Breast epithelium (tissue), 4 donors: Measurements from ENCODE around the gene NTRK2. TPM values are rescaled to one million over a fixed set of nuclear protein-coding genes. Genes with fewer than 3 reads are reported as not detected.

Source experiments
- DNase-seq, 2 donors: peaks; one replicate each; pipeline ENCODE4 v3.0.0-alpha.2; 2019; ENCODE audit warnings: low spot score in 2 of 2
- H3K27ac ChIP-seq, 2 donors: fragments of 200-600 bp; sonication (generic) in 1 of 2; one replicate each; pipeline ENCODE4 v1.5.1; 2016 to 2019; ENCODE audit warnings: mild to moderate bottlenecking in 1 of 2
- H3K27me3 ChIP-seq, 2 donors: fragments of 200-600 bp; sonication (generic) in 1 of 2; one replicate each; pipeline versions ENCODE4 v1.5.1 to v1.6.0; 2017 to 2019; ENCODE audit warnings: control low read depth in 1 of 2, mild to moderate bottlenecking in 1 of 2
- H3K36me3 ChIP-seq: fragments of 200-600 bp; one replicate; pipeline ENCODE4 v1.5.1; 2019
- H3K4me1 ChIP-seq, 2 donors: fragments of 200-600 bp; sonication (generic); one replicate each; pipeline ENCODE4 v1.5.1; 2016 to 2019; ENCODE audit warnings: control low read depth in 1 of 2
- H3K4me3 ChIP-seq, 3 donors: fragments of 200-600 bp; sonication (generic); 1 replicate in 2 of 3; 2 replicates in 1 of 3; pipeline ENCODE4 v1.5.1; 2016 to 2019; ENCODE audit warnings: mild to moderate bottlenecking in 3 of 3, moderate library complexity in 2 of 3
- H3K9me3 ChIP-seq, 2 donors: fragments of 200-600 bp; sonication (generic) in 1 of 2; one replicate each; pipeline ENCODE4 v1.5.1; 2016 to 2019; ENCODE audit warnings: control low read depth in 1 of 2
- CTCF ChIP-seq, 3 donors: fragments of 450-650 bp; IDR thresholded peaks; one replicate each; pipeline ENCODE4 v1.5.1; 2016 to 2017; ENCODE audit warnings: antibody characterized with exemption in 3 of 3, mild to moderate bottlenecking in 3 of 3, moderate library complexity in 3 of 3
- POLR2A ChIP-seq: fragments of 450-650 bp; IDR thresholded peaks from one replicate; pipeline ENCODE4 v1.6.1; 2016; ENCODE audit warnings: antibody characterized with exemption, mild to moderate bottlenecking, moderate library complexity
- POLR2AphosphoS5 ChIP-seq, 3 donors: sonication (generic); formaldehyde crosslinking; IDR thresholded peaks; one replicate each; pipeline ENCODE4 v1.6.1; 2017; ENCODE audit warnings: antibody characterized with exemption in 3 of 3
- intact Hi-C: fragments of 100-400 bp; cut with DNase I; formaldehyde crosslinking; loops from one replicate; pipeline ENCODE4 v1.15.1; 2023; ENCODE audit warnings: low total_unique reads
- total RNA-seq, 3 donors: library from RNA; depleted of rRNA; stranded (reverse); fragments of >200 nt; gene quantifications; one replicate each; pipeline ENCODE4 v1.1.0, GENCODE V29; 2016

NTRK2 gene
- total RNA-seq, 3 donors from 2014 or later: 25.9 to 134 (median 112) TPM

DNA sequence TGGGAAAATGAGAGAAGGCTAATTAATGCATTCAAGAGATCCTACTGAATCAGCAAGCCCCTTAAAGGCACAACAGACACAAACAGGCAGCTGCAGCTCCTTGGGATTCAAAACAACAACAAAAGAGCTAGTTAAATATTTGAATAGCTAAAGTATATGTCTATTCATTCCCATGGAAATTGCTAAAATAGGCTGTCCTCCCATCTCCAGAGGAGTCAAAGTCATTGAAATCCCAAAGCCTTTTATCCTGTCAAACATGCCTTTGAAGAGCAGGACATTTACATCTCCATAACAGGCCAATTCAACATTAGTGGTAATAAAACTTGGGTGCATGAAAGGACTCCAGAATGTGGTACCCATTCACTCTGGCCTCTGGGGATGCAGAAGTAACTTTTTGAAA lies 177.4 kb downstream of the NTRK2 start:
- DNase-seq: no peak
- H3K27me3 ChIP-seq: no peaks in the 10 kb centered on the region
- TF ChIP-seq CTCF (IDR thresholded peaks at IDR 0.05) (no peak), POLR2A (no peak), POLR2AphosphoS5 (IDR thresholded peaks at IDR 0.05) (no peak)
- no peak overlapping the region for H3K4me3 ChIP-seq
- peak overlapping the region in 1 of 2 donors; percentile 37 for H3K27ac ChIP-seq
- no peaks in the 10 kb centered on the region for H3K36me3 ChIP-seq
- H3K9me3 ChIP-seq: no peaks in the 10 kb centered on the region
- no peaks in the 10 kb centered on the region for H3K4me1 ChIP-seq
- intact Hi-C loops: no loop called here

DNA sequence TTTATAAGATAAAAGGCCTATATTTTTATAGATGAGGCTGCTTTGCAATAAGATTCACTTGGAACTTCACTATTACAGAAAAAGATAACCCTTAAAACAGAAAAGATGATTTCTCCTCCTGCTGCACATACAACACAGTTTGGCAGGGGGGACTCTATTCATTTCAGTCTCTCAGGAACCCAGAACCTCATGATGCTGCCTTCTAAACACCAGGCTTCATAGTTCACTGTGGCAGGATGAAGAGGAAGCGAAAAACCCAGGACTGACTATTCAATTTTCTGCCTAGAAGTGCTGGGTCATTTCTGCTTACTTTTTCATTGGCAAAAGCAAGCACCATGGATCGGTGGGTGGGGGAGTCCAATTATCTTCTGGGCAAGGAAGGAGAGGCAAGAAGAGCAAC lies 179.5 kb downstream of the NTRK2 start:
- no peak overlapping the region for H3K4me3 ChIP-seq
- H3K36me3 ChIP-seq: no peaks in the 10 kb centered on the region
- peaks cover 0 to 5% of the 10 kb centered on the region in 2 donors for H3K4me1 ChIP-seq
- intact Hi-C loops: no loop called here
- no peaks in the 10 kb centered on the region for H3K27me3 ChIP-seq
- no peak for DNase-seq
- H3K9me3 ChIP-seq: no peaks in the 10 kb centered on the region
- no peak overlapping the region for H3K27ac ChIP-seq
- TF ChIP-seq POLR2AphosphoS5 (IDR thresholded peaks at IDR 0.05): no peak
- TF ChIP-seq CTCF (IDR thresholded peaks at IDR 0.05): no peak
- TF ChIP-seq POLR2A: no peak

GRCh38 chr9:84850830-84851392 lies 181.4 kb downstream of the NTRK2 start:
- TF ChIP-seq CTCF (IDR thresholded peaks at IDR 0.05) (no peak), POLR2AphosphoS5 (IDR thresholded peaks at IDR 0.05) (no peak), POLR2A (no peak)
- intact Hi-C loops: no loop called here
- no peak for DNase-seq
- no peaks in the 10 kb centered on the region for H3K9me3 ChIP-seq
- H3K4me3 ChIP-seq: no peak overlapping the region
- H3K27me3 ChIP-seq: no peaks in the 10 kb centered on the region
- peak overlapping the region; percentile 71 to 76 for H3K27ac ChIP-seq
- peaks cover 0 to 9% of the 10 kb centered on the region in 2 donors for H3K4me1 ChIP-seq
- H3K36me3 ChIP-seq: no peaks in the 10 kb centered on the region

- Histone ChIP-seq H3K36me3 (no peaks in the 10 kb centered on the region), H3K4me1 (peaks cover 2 to 9% of the 10 kb centered on the region in 2 donors), H3K27ac (peak overlapping the region; percentile 71 to 76), H3K9me3 (no peaks in the 10 kb centered on the region), H3K4me3 (no peak overlapping the region), H3K27me3 (no peaks in the 10 kb centered on the region)
- intact Hi-C loops: no loop called here
- DNase-seq: peak; percentile 56 to 83
- TF ChIP-seq POLR2A (no peak), POLR2AphosphoS5 (IDR thresholded peaks at IDR 0.05) (peak in 2 of 3 donors; percentile 23 to 40)
Measured at GRCh38 chr9:84851935-84852585, 182.5 kb downstream of the NTRK2 start.

GRCh38 chr9:84852617-84853301 lies 183.2 kb downstream of the NTRK2 start:
- H3K27ac ChIP-seq: peak overlapping the region; percentile 71 to 76
- no peaks in the 10 kb centered on the region for H3K27me3 ChIP-seq
- H3K4me1 ChIP-seq: peaks cover 2 to 16% of the 10 kb centered on the region in 2 donors
- no peak overlapping the region for H3K4me3 ChIP-seq
- DNase-seq: no peak
- no peaks in the 10 kb centered on the region for H3K36me3 ChIP-seq
- H3K9me3 ChIP-seq: no peaks in the 10 kb centered on the region
- intact Hi-C loops: no loop called here
- TF ChIP-seq POLR2A (no peak), CTCF (IDR thresholded peaks at IDR 0.05) (no peak), POLR2AphosphoS5 (IDR thresholded peaks at IDR 0.05) (no peak)
